Nucleus accumbens (tissue), 56 donors: ENCODE results near the gene FXYD5.
"Not testable (repeated sequence)": the region's sequence is repeated elsewhere in the genome, so short reads cannot be mapped to it uniquely, and the experiment has no call there.

ENCODE experiments used
- DNase-seq, 56 donors: peaks; one replicate each; lab custom pipeline; 2025; lab: John Stamatoyannopoulos, UW

FXYD5 gene

GRCh38 chr19:35153129-35153522 lies 1.4 kb upstream of the FXYD5 start:
- DNase-seq = not testable (repeated sequence)

- DNase-seq = no peak
Measured at GRCh38 chr19:35153701-35154524, 622 bp upstream of the FXYD5 start.

GRCh38 chr19:35155441-35155840 lies 906 bp downstream of the FXYD5 start:
- no peak for DNase-seq

GRCh38 chr19:35155981-35156672 lies 1.6 kb downstream of the FXYD5 start:
- DNase-seq = no peak

GRCh38 chr19:35156673-35157014 lies 2.1 kb downstream of the FXYD5 start:
- DNase-seq = no peak

DNA sequence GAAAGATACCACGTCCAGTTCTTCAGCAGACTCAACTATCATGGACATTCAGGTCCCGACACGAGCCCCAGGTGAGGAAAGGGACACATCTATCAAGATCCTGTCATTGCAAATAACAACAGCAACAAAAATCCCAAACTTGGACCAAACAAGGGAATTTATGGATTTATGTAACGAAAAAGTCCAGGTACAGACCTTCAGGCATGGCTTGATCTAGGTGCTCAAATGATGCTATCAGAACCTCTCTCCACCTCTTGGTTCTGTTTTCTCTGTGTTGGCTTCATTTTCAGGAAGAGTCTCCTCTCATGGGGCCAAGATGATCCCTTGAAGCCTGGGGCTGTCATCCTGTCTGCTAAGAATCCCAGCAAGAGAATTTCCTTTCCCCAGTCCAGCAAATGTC lies 2.9 kb downstream of the FXYD5 start:
- no peak for DNase-seq

GRCh38 chr19:35159606-35160005 lies 5.1 kb downstream of the FXYD5 start:
- no peak for DNase-seq

DNA sequence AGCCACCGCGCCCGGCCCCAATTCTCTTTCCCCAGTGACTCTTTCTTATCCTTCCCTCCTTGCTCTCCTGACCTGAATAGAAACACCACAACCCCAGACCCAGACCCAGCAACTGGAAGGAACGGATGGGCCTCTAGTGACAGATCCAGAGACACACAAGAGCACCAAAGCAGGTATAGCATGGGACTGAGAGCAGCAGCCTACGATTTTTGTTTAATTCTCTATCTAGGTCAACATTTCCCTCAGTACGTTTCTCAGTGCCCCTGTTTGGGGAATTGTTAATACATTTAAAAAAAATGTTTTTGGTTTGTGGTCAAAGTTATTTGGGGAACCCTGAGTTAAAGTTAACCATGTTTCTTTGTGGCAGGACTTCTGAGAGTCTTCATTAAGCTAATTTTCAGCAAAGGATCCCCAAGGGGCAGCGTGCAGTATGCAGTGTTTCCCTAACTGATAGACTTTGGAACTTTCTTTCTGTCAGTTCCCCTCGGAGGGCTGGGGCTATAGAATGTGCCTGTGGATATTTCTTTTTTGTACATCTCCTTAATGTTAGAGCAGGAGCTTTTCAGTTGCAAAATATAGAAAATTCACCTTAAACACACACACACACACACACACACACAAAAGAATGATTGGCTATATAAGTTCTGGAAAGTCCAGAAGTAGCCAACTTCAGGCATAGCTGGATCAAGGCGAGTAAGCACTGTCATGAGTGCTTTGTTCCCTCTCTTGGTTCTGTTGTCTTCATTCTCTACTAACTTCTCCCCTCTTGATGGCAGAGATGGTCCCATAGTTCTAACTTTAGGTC lies 6.3 kb downstream of the FXYD5 start:
- no peak for DNase-seq

GRCh38 chr19:35161434-35161743 lies 6.9 kb downstream of the FXYD5 start:
- no peak for DNase-seq

DNA sequence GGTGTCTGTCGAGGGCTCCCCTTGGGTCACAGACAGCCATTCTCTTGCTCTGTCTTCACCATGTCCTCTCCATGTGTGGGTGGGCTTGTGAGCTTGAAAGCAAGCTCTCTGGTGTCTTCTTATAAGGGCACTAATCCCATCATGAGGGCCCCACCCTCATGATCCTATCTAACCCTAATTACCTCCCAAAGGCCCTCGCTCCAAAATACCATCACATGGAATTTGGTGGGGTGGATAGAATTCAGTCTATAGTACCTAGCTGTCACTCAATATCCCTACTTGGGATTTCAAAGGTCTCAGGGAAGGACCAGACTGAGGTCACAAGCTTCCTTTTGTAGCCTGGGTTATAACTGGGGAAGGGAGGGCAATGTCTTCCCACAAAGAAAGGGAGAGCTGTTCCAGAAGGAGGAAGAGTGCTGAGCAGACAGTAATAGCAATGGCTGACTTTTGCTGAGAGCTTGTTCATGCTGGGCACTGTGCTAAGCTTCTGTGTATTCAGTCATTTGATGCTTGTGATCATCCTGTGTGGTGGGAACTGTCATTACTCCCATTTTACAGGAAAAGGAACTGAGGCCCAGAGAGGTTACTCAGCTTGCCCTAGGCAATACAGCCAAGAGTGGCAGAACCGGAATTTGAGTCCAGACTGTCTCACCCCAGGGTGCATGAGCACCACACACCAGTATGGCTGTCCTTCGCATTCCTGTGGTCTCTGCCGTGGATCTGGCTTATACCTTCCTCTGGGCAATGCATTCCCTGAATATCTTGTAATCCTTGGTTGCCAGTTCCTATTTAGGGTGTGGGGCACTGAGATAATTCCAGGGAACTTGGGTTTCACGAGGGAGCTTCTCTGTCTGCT lies 8.2 kb downstream of the FXYD5 start:
- DNase-seq = no peak

GRCh38 chr19:35164418-35164817 lies 9.9 kb downstream of the FXYD5 start:
- no peak for DNase-seq

GRCh38 chr19:35165200-35166058 lies 10.9 kb downstream of the FXYD5 start:
- DNase-seq = no peak

- DNase-seq = no peak
Measured at GRCh38 chr19:35166100-35167063, 11.8 kb downstream of the FXYD5 start.

DNA sequence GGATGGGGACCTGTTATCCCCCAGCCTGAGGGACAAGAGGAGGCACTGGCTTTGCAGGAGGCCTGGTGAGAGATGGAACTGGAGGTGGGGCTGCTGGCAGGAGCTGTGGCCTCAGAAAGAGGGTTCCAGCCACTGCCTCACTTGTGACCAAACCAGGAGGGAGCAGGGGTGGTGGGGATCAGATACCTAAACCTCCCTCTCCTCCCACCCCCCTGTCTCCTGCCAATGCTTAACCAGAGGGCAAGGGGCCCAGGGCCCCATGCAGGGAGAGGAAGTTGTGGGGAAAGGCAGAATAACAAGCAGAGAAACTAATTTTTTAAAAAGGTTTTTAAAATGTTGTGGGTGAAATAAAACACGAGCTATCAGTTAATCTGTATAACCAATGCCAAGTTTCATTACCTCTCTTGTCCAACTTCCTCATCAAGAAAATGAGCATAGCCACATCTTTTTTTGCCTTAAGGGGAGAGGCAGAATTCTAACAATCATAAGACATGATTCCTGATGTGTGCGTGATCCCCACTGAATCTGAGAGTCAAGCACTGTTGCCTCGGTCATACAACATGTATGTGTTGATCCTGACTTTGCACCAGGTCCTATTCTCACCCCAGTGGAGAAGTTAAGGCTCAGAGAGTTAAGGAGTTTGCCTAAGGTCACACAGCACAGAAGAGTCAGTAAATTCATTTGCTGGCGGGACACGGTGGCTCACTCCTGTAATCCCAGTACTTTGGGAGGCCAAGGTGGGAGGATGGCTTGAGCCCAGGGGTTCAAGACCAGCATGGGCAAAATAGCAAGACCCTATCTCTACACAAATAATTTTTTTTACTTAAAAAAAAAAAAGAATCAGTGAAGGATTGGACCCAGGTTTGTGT lies 12.9 kb downstream of the FXYD5 start:
- DNase-seq = no peak

GRCh38 chr19:35168196-35168595 lies 13.7 kb downstream of the FXYD5 start:
- DNase-seq = no peak

DNA sequence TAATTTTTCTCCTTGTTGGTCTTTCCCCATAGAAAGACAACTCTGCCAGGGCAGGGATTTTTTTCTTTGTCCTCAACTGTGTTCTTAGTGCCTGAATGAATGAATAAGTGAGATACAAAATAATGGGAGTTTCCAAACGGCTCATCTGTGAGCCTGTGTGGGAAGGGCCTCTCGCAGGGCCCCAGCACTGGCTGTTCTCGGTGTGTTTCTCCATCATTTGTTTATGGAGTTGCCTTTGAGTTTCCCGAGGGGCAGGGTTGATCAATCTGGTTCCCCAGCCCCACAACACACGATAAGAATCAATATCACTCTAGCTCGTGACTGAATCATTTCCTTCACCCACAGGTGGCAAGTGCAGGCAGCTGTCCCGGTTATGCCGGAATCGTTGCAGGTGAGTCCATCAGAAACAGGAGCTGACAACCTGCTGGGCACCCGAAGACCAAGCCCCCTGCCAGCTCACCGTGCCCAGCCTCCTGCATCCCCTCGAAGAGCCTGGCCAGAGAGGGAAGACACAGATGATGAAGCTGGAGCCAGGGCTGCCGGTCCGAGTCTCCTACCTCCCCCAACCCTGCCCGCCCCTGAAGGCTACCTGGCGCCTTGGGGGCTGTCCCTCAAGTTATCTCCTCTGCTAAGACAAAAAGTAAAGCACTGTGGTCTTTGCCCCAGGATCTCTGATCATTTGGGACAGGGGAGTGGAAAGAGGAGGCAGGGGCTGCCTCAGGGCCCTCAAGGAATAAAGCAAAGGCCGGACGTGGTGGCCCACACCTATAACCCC lies 14.9 kb downstream of the FXYD5 start:
- DNase-seq = no peak
